GM12873 (cell line): Measurements from ENCODE around the gene SPATA24.

Experiments
- TF ChIP-seq, protein P1 (sequence below): IDR thresholded peaks from 2 replicates; pipeline ENCODE4 v1.5.1; 2012; ENCODE audit warnings: low read depth, mild to moderate bottlenecking, moderate library complexity, low read length, control low read depth; ENCODE audit not compliant: insufficient read depth; ENCODE audit errors: missing control alignments

The SPATA24 gene

DNA sequence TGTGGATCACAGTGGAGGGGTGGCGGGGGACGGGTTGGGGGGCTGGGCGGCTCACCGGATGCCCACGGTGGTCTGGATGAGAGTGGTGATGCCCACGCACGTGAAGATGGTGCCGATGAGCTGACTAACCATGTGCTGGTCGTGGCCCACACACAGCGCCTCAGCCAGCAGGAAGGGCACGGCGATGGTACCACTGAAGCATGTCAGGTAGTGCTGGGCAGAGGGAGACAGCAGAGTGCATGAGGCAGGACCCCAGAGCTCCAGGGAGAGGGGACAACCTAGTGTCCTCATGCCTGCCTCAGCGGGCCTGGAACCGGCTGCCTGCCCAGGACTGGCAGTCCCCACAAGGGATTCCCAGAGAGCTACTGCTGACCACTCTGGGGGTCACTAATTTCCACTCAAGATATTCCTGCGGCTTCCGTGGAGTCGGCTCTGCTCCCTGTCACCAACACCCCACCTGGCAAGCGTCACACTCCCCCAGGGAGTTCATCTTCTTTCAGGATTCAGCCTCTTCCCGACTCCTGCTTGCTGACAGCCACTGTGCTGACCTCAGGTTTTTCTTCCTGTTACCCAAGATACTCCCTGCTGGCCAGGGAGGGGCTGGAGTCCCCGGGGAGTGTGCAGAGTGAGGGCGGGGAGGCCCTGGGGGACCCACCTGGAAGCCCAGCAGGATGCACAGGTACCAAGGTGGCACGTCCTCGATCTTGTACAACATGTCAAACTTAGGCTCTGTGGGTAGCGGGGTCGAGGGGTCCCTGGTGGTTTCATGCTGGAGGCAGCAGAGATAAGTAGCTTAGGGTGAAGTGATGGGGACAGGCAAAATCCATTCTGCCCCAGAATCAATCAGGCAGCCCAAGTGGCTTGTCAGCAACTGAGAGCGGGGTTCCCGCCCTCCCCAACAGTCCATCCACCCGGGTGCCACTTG is 21.8 kb downstream of the SPATA24 start:
- TF ChIP-seq, protein P1, sequence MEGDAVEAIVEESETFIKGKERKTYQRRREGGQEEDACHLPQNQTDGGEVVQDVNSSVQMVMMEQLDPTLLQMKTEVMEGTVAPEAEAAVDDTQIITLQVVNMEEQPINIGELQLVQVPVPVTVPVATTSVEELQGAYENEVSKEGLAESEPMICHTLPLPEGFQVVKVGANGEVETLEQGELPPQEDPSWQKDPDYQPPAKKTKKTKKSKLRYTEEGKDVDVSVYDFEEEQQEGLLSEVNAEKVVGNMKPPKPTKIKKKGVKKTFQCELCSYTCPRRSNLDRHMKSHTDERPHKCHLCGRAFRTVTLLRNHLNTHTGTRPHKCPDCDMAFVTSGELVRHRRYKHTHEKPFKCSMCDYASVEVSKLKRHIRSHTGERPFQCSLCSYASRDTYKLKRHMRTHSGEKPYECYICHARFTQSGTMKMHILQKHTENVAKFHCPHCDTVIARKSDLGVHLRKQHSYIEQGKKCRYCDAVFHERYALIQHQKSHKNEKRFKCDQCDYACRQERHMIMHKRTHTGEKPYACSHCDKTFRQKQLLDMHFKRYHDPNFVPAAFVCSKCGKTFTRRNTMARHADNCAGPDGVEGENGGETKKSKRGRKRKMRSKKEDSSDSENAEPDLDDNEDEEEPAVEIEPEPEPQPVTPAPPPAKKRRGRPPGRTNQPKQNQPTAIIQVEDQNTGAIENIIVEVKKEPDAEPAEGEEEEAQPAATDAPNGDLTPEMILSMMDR = no peak

GRCh38 chr5:139379626-139380449 is 24.1 kb downstream of the SPATA24 start:
- TF ChIP-seq, protein P1 = no peak

GRCh38 chr5:139378941-139379361 is 24.9 kb downstream of the SPATA24 start:
- TF ChIP-seq, protein P1 = no peak

- TF ChIP-seq, protein P1 = no peak
Observed at GRCh38 chr5:139378101-139378825, 25.6 kb downstream of the SPATA24 start.

DNA sequence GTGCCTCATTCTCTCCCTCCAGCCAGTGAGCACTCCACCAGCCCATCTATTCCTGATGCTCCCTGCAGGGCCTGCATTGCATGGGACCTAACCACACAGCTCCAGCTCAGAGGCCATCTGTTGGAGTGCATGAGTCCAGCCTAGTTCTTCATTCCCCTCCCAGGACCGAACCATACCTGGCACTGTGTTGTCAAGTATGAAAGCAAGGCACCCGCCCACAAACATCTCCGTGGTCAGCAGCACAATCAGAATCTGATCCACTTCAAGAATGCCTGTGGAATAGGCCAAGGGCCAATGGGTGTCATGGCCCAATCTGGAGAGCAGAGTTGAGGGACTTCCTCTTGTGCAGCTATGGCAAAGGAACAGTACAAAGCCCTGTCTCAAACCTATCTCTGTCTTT is 26.7 kb downstream of the SPATA24 start:
- TF ChIP-seq, protein P1 = no peak

GRCh38 chr5:139376364-139376763 is 27.5 kb downstream of the SPATA24 start:
- TF ChIP-seq, protein P1 = no peak
